ENCODE measurements around the gene CFAP52.

CFAP52 gene

GRCh38 chr17:9676820-9677310 lies 100.4 kb downstream of the CFAP52 start:
- no peak overlapping the region for H3K4me3 ChIP-seq (ENCODE audit: low read length)
- H3K79me2 ChIP-seq (ENCODE audit: low read length), result no peaks in the 10 kb centered on the region
- TF ChIP-seq, protein P1, sequence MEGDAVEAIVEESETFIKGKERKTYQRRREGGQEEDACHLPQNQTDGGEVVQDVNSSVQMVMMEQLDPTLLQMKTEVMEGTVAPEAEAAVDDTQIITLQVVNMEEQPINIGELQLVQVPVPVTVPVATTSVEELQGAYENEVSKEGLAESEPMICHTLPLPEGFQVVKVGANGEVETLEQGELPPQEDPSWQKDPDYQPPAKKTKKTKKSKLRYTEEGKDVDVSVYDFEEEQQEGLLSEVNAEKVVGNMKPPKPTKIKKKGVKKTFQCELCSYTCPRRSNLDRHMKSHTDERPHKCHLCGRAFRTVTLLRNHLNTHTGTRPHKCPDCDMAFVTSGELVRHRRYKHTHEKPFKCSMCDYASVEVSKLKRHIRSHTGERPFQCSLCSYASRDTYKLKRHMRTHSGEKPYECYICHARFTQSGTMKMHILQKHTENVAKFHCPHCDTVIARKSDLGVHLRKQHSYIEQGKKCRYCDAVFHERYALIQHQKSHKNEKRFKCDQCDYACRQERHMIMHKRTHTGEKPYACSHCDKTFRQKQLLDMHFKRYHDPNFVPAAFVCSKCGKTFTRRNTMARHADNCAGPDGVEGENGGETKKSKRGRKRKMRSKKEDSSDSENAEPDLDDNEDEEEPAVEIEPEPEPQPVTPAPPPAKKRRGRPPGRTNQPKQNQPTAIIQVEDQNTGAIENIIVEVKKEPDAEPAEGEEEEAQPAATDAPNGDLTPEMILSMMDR (IDR thresholded peaks at IDR 0.05; ENCODE audit: low read depth, low read length), result no peak
- no peak for TF ChIP-seq EZH2phosphoT487 (IDR thresholded peaks at IDR 0.05; ENCODE audit: low read depth)
- H3K27ac ChIP-seq (ENCODE audit: low read length), result no peak overlapping the region
- H3K9ac ChIP-seq (ENCODE audit: low read length), result no peak overlapping the region
- no peaks in the 10 kb centered on the region for H3K27me3 ChIP-seq (ENCODE audit: low read depth, low read length)
- no peak overlapping the region for H3K4me2 ChIP-seq (ENCODE audit: low read length)
- no peak overlapping the region for H2AFZ ChIP-seq (ENCODE audit: low read depth, low read length)
- no peaks in the 10 kb centered on the region for H3K4me1 ChIP-seq (ENCODE audit: low read length)
- H3K36me3 ChIP-seq (replicated peaks; ENCODE audit: low read depth, low read length), result no peaks in the 10 kb centered on the region
- H4K20me1 ChIP-seq (ENCODE audit: insufficient read depth, low read length), result no peaks in the 10 kb centered on the region
- H3K9me3 ChIP-seq (ENCODE audit: insufficient read depth, low read length), result no peaks in the 10 kb centered on the region

GRCh38 chr17:9677411-9677810 lies 101.0 kb downstream of the CFAP52 start:
- no peaks in the 10 kb centered on the region for H3K9me3 ChIP-seq (ENCODE audit: insufficient read depth, low read length)
- H3K36me3 ChIP-seq (replicated peaks; ENCODE audit: low read depth, low read length), result no peaks in the 10 kb centered on the region
- no peaks in the 10 kb centered on the region for H3K4me1 ChIP-seq (ENCODE audit: low read length)
- H3K79me2 ChIP-seq (ENCODE audit: low read length), result no peaks in the 10 kb centered on the region
- no peak overlapping the region for H3K9ac ChIP-seq (ENCODE audit: low read length)
- H2AFZ ChIP-seq (ENCODE audit: low read depth, low read length), result no peak overlapping the region
- H3K4me3 ChIP-seq (ENCODE audit: low read length), result no peak overlapping the region
- TF ChIP-seq, protein P1 (IDR thresholded peaks at IDR 0.05; ENCODE audit: low read depth, low read length), result no peak
- no peak for TF ChIP-seq EZH2phosphoT487 (IDR thresholded peaks at IDR 0.05; ENCODE audit: low read depth)
- no peak overlapping the region for H3K27ac ChIP-seq (ENCODE audit: low read length)
- no peaks in the 10 kb centered on the region for H4K20me1 ChIP-seq (ENCODE audit: insufficient read depth, low read length)
- H3K4me2 ChIP-seq (ENCODE audit: low read length), result no peak overlapping the region
- no peaks in the 10 kb centered on the region for H3K27me3 ChIP-seq (ENCODE audit: low read depth, low read length)

DNA sequence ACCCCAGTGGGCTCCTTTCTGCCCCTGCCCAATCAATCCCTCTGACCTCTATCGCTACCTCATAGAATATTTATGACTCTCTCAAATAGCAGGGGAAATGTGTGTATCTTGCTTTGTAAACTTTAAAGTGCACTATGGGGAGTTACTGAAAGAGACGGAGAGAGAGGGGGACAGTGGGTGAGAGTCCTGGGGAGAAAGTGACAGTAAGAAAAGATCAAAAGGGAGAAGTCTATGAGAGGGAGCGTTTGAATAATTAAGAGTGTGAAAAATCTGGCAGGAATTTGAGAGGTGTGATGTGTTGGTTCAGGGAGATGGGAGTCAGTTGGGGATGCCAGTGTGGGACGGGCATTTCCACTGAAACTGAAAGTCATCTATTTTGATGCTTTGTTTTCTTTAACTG lies 101.5 kb downstream of the CFAP52 start:
- Histone ChIP-seq H3K27ac (ENCODE audit: low read length) (no peak overlapping the region), H3K79me2 (ENCODE audit: low read length) (no peaks in the 10 kb centered on the region), H3K4me2 (ENCODE audit: low read length) (no peak overlapping the region), H3K9me3 (ENCODE audit: insufficient read depth, low read length) (no peaks in the 10 kb centered on the region), H2AFZ (ENCODE audit: low read depth, low read length) (no peak overlapping the region), H3K36me3 (replicated peaks; ENCODE audit: low read depth, low read length) (no peaks in the 10 kb centered on the region), H3K9ac (ENCODE audit: low read length) (no peak overlapping the region), H3K27me3 (ENCODE audit: low read depth, low read length) (no peaks in the 10 kb centered on the region), H4K20me1 (ENCODE audit: insufficient read depth, low read length) (no peaks in the 10 kb centered on the region), H3K4me3 (ENCODE audit: low read length) (no peak overlapping the region), H3K4me1 (ENCODE audit: low read length) (no peaks in the 10 kb centered on the region)
- no peak for TF ChIP-seq EZH2phosphoT487 (IDR thresholded peaks at IDR 0.05; ENCODE audit: low read depth)
- TF ChIP-seq, protein P1 (IDR thresholded peaks at IDR 0.05; ENCODE audit: low read depth, low read length), result no peak

DNA sequence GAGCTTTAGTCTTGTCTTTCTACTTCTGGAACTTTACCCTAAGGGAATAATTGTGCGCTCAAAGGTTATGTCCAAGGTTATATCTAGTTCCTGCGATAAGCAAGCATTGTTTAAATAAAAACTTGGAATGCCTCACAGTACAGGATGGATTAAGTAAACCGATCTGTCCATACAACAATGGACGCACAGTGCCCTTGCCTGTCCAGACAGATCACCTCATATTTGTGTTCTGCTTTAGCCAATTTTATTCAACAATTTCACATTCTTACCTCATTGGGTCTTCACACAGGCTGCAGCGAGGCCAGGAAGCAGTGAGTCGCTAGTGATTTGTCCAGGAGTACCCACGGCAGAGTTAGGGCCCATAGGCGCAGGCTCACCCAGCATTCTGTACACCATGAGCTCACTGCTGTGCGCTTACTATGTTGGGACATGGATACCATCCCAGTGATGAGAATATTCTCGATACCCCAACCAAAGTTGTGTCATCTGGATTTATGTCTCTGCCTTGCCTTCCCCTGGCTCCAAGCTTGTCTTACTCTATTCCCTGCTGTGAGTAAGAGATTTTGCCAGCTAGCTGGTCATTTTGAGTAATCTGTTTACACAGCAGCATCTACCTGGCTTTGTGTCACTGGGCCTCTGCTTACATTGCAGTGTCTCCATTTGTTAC lies 108.6 kb downstream of the CFAP52 start:
- TF ChIP-seq, protein P1 (IDR thresholded peaks at IDR 0.05; ENCODE audit: low read depth, low read length), result no peak
- no peak for TF ChIP-seq EZH2phosphoT487 (IDR thresholded peaks at IDR 0.05; ENCODE audit: low read depth)
- H3K79me2 ChIP-seq (ENCODE audit: low read length), result no peaks in the 10 kb centered on the region
- H3K4me3 ChIP-seq (ENCODE audit: low read length), result no peak overlapping the region
- H3K27ac ChIP-seq (ENCODE audit: low read length), result no peak overlapping the region
- no peaks in the 10 kb centered on the region for H4K20me1 ChIP-seq (ENCODE audit: insufficient read depth, low read length)
- no peaks in the 10 kb centered on the region for H3K36me3 ChIP-seq (replicated peaks; ENCODE audit: low read depth, low read length)
- H2AFZ ChIP-seq (ENCODE audit: low read depth, low read length), result no peak overlapping the region
- no peak overlapping the region for H3K4me2 ChIP-seq (ENCODE audit: low read length)
- no peaks in the 10 kb centered on the region for H3K4me1 ChIP-seq (ENCODE audit: low read length)
- H3K9ac ChIP-seq (ENCODE audit: low read length), result no peak overlapping the region
- H3K27me3 ChIP-seq (ENCODE audit: low read depth, low read length), result no peaks in the 10 kb centered on the region
- no peaks in the 10 kb centered on the region for H3K9me3 ChIP-seq (ENCODE audit: insufficient read depth, low read length)
